GM12878 (cell line): Measurements from ENCODE around the gene USF1.

Source experiments
- POLR2AphosphoS5 ChIP-seq: IDR thresholded peaks from 2 replicates; pipeline ENCODE4 v1.6.1; 2011; ENCODE audit warnings: mild to moderate bottlenecking, low read length, inconsistent platforms
- SMC3 ChIP-seq: IDR thresholded peaks from 2 replicates; pipeline ENCODE4 v1.6.1; 2011; ENCODE audit warnings: low read length, improper control_type of control experiment, borderline replicate concordance
- SPI1 ChIP-seq: IDR thresholded peaks from 2 replicates; pipeline ENCODE4 v1.6.1; 2011; ENCODE audit warnings: low read depth, mild to moderate bottlenecking, low read length, moderate library complexity, borderline replicate concordance; ENCODE audit not compliant: insufficient read depth
- SREBF2 ChIP-seq: IDR thresholded peaks from 2 replicates; pipeline ENCODE4 v1.6.1; 2012; ENCODE audit warnings: mild to moderate bottlenecking, low read length
- SRF ChIP-seq, 2 experiments: IDR thresholded peaks; 2 replicates each; pipeline ENCODE4 v1.6.1; 2011; ENCODE audit warnings: low read depth in 2 of 2, low read length in 2 of 2, mild to moderate bottlenecking in 1 of 2, moderate library complexity in 1 of 2
- TF ChIP-seq, protein P1 (sequence below): IDR thresholded peaks from 2 replicates; pipeline ENCODE4 v1.6.1; 2012; ENCODE audit warnings: improper control_type of control experiment, low read depth, low read length; ENCODE audit not compliant: insufficient replicate concordance
- TF ChIP-seq, protein P2 (sequence below), 3 experiments: IDR thresholded peaks in 2 of 3; conservative IDR thresholded peaks in 1 of 3; 2 replicates each; pipeline ENCODE4 v1.5.1; 2011; ENCODE audit warnings: low read depth in 3 of 3, low read length in 3 of 3, mild to moderate bottlenecking in 3 of 3, control low read depth in 2 of 3, moderate library complexity in 2 of 3, inconsistent platforms in 1 of 3, mixed read lengths in 1 of 3; ENCODE audit not compliant: control insufficient read depth in 2 of 3, insufficient read depth in 1 of 3; ENCODE audit errors: extremely low read depth in 1 of 3

DNA sequence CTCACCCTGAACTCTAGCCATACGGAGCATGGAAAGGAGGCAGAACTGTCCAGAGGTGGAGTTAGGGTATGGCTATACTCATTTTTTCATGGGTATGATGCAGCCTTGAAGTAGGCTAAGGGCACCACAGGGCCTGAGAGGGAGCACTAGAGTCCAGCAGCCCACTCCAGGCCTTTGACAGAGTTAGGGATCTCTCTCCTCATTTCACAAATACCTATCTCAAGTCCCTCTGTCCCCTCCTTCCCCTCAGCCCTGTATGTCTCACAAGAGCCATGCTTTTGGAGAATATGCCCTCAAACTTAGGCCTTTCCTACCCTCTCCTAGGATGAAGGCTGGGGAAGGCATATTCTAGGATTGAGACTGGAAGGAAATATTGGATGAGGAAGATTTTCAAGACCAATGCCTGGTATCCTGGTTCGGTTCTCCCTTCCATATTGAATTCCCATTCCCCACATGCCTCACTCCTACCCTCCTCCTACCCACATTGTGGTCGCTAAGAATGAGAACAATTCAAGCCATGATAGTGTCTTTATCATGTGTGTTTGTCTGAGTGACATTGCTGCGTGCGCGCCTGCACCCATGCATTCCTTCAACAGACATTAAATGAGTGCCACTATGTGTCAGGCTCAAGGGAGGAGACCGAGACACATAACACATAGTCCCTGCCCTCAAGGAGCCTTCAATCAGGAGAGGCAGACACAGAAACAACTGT lies 46.2 kb upstream of the USF1 start:
- TF ChIP-seq, protein P1, sequence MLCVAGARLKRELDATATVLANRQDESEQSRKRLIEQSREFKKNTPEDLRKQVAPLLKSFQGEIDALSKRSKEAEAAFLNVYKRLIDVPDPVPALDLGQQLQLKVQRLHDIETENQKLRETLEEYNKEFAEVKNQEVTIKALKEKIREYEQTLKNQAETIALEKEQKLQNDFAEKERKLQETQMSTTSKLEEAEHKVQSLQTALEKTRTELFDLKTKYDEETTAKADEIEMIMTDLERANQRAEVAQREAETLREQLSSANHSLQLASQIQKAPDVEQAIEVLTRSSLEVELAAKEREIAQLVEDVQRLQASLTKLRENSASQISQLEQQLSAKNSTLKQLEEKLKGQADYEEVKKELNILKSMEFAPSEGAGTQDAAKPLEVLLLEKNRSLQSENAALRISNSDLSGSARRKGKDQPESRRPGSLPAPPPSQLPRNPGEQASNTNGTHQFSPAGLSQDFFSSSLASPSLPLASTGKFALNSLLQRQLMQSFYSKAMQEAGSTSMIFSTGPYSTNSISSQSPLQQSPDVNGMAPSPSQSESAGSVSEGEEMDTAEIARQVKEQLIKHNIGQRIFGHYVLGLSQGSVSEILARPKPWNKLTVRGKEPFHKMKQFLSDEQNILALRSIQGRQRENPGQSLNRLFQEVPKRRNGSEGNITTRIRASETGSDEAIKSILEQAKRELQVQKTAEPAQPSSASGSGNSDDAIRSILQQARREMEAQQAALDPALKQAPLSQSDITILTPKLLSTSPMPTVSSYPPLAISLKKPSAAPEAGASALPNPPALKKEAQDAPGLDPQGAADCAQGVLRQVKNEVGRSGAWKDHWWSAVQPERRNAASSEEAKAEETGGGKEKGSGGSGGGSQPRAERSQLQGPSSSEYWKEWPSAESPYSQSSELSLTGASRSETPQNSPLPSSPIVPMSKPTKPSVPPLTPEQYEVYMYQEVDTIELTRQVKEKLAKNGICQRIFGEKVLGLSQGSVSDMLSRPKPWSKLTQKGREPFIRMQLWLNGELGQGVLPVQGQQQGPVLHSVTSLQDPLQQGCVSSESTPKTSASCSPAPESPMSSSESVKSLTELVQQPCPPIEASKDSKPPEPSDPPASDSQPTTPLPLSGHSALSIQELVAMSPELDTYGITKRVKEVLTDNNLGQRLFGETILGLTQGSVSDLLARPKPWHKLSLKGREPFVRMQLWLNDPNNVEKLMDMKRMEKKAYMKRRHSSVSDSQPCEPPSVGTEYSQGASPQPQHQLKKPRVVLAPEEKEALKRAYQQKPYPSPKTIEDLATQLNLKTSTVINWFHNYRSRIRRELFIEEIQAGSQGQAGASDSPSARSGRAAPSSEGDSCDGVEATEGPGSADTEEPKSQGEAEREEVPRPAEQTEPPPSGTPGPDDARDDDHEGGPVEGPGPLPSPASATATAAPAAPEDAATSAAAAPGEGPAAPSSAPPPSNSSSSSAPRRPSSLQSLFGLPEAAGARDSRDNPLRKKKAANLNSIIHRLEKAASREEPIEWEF = no peak
- TF ChIP-seq SRF (IDR thresholded peaks at IDR 0.05; ENCODE audit: low read depth in 2 of 2, low read length in 2 of 2) = no peak
- no peak for TF ChIP-seq SMC3
- TF ChIP-seq SREBF2 = no peak
- TF ChIP-seq POLR2AphosphoS5 = no peak
- TF ChIP-seq, protein P2, sequence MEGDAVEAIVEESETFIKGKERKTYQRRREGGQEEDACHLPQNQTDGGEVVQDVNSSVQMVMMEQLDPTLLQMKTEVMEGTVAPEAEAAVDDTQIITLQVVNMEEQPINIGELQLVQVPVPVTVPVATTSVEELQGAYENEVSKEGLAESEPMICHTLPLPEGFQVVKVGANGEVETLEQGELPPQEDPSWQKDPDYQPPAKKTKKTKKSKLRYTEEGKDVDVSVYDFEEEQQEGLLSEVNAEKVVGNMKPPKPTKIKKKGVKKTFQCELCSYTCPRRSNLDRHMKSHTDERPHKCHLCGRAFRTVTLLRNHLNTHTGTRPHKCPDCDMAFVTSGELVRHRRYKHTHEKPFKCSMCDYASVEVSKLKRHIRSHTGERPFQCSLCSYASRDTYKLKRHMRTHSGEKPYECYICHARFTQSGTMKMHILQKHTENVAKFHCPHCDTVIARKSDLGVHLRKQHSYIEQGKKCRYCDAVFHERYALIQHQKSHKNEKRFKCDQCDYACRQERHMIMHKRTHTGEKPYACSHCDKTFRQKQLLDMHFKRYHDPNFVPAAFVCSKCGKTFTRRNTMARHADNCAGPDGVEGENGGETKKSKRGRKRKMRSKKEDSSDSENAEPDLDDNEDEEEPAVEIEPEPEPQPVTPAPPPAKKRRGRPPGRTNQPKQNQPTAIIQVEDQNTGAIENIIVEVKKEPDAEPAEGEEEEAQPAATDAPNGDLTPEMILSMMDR (IDR thresholded peaks at IDR 0.05 in 2 of 3, conservative IDR thresholded peaks at IDR 0.05 in 1 of 3; ENCODE audit: control insufficient read depth in 2 of 3, extremely low read depth in 1 of 3, insufficient read depth in 1 of 3, low read depth in 3 of 3, low read length in 3 of 3) = no peak
- no peak for TF ChIP-seq SPI1
